Nucleus accumbens (tissue), 56 donors: Measurements from ENCODE around the gene GPRASP1.

Experiments
- DNase-seq, 56 donors: peaks; one replicate each; lab custom pipeline; 2025; lab: John Stamatoyannopoulos, UW

GPRASP1 gene

DNA sequence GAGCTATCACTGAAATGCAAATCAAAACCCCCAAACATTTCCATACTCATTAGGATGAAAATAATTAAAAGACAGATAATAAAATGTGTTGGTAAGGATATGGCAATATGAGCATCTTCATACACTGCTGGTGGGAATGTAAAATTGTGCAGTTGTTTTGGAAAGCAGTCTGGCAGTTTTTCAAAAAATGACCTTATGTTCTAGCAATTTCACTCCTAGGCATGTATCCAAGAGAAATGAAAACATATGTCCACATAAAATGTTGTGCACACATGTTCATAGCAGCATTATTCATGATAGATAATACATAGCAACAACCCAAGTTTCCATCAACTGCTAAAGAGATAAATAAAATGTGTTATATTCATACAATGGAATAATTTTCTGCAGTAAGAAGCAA is 46.2 kb downstream of the GPRASP1 start:
- no peak for DNase-seq
